Heart left ventricle (tissue), 16 donors: ENCODE measurements around the gene DR1. TPM values are rescaled to one million over a fixed set of nuclear protein-coding genes. Genes with fewer than 3 reads are reported as not detected.

Source experiments
- ATAC-seq, 4 donors: fragments of 200-7000 bp; cut with Tn5 transposase; one replicate each; pipeline ENCODE4 v1.9.1; 2020 to 2022; ENCODE audit warnings: moderate library complexity in 4 of 4, mild to moderate bottlenecking in 3 of 4, moderate number of reproducible peaks in 1 of 4
- DNase-seq, 5 donors: peaks; one replicate each; pipeline ENCODE4 v3.0.0-alpha.2; 2020
- H3K27ac ChIP-seq, 12 donors: fragments of 200-600 bp; sonication (generic) in 4 of 12; one replicate each; pipeline versions ENCODE4 v1.5.0 to v1.8.0; 2016 to 2022; ENCODE audit warnings: mild to moderate bottlenecking in 2 of 12
- H3K27me3 ChIP-seq, 9 donors: fragments of 200-600 bp; sonication (generic) in 2 of 9; one replicate each; pipeline versions ENCODE4 v1.5.1 to v1.8.0; 2016 to 2022; ENCODE audit warnings: mild to moderate bottlenecking in 3 of 9
- H3K36me3 ChIP-seq, 9 donors: fragments of 200-600 bp; sonication (generic) in 2 of 9; one replicate each; pipeline versions ENCODE4 v1.5.0 to v1.8.0; 2018 to 2022; ENCODE audit warnings: mild to moderate bottlenecking in 2 of 9
- H3K4me1 ChIP-seq, 12 donors: fragments of 200-600 bp; sonication (generic) in 4 of 12; one replicate each; pipeline versions ENCODE4 v1.5.0 to v1.8.0; 2016 to 2022; ENCODE audit warnings: mild to moderate bottlenecking in 3 of 12
- H3K4me3 ChIP-seq, 12 donors: fragments of 200-600 bp; sonication (generic) in 4 of 12; one replicate each; pipeline versions ENCODE4 v1.5.0 to v1.8.0; 2017 to 2022; ENCODE audit warnings: mild to moderate bottlenecking in 9 of 12, moderate library complexity in 4 of 12
- H3K9me3 ChIP-seq, 12 donors: fragments of 200-600 bp; sonication (generic) in 4 of 12; one replicate each; pipeline versions ENCODE4 v1.5.0 to v1.8.0; 2016 to 2022; ENCODE audit warnings: mild to moderate bottlenecking in 1 of 12
- POLR2A ChIP-seq, 2 donors: fragments of 450-650 bp; IDR thresholded peaks; one replicate each; pipeline ENCODE4 v1.6.1; 2017; ENCODE audit warnings: antibody characterized with exemption in 2 of 2, mild to moderate bottlenecking in 2 of 2, moderate library complexity in 2 of 2
- WGBS, 4 donors: extraction: QIAGEN DNeasy Blood & Tissue Kit in 2 of 4; methylation state at CpG; one replicate each; pipeline versions ENCODE4 v1.1.5 to v1.1.7; 2013 to 2018; 5-methylcytosine and 5-hydroxymethylcytosine counted together
- intact Hi-C, 10 donors: fragments of 100-400 bp; cut with DNase I; formaldehyde crosslinking; loops; one replicate each; pipeline versions ENCODE4 v1.11.1 to v1.14.2; 2022
- polyA plus RNA-seq, 2 donors: library from polyadenylated mRNA; stranded (reverse); fragments of 200-250 nt; gene quantifications; one replicate each; pipeline ENCODE4 v1.2.3, GENCODE V29; 2013
- total RNA-seq, 9 donors: library from RNA; depleted of rRNA in 2 of 9; stranded (reverse); fragments of >200 nt in 2 of 9; fragmentation: NEBNext Ultra II Directional in 3 of 9; extraction: Animal tissue kit (Norgen Biotek cat#: 25700) in 3 of 9; gene quantifications; one replicate each; pipeline versions ENCODE4 v1.1.0 to v1.2.4, GENCODE V29; 2016 to 2023
- TF ChIP-seq, protein P1 (sequence below), 12 donors: fragments of 200-600 bp; sonication (generic) in 4 of 12; IDR thresholded peaks; one replicate each; pipeline versions ENCODE4 v1.5.0 to v1.8.0; 2018 to 2022; ENCODE audit warnings: antibody characterized with exemption in 12 of 12, mild to moderate bottlenecking in 5 of 12
- donor health status: ischemic (EF 13 %, LVEDD 7.1; RV severe dilation, severe dysfunction).
- donor health status: healthy with polysubstance abuse.
- donor health status: DM: no; HTN: yes; CAD: no.
- donor health status: DM: no; HTN: no; CAD: no.
- donor health status: ischemic (EF 25% LVEDD 6.9; RV normal size, moderate dysfunction).
- donor health status: ischemic (EF 25% LVEDD 5.7; RV mildly dilated, moderate dysfunction).
- donor health status: healthy.
- donor health status: DM: yes; HTN: yes; CAD: no.
- donor health status: ischemic (EF 35%, LVEDD 5.7; RV mildly dilated, moderate dysfunction).
- donor health status: nonischemic (EF 11% LVEDD 7.7; RV severe dilation, severe dysfunction).
- donor health status: DM: yes; HTN: yes; CAD: no.
- donor health status: PGD.
- donor health status: ischemic (EF 29% LVEDD 5.4; RV normal size, mild dysfunction).
- donor health status: nonischemic (EF 23%, LVEDD 6.1; RV moderate dilation, normal function).

The DR1 gene
- total and polyA plus RNA-seq, 11 donors, result 4.6 to 45.1 (median 33.4) TPM

DNA sequence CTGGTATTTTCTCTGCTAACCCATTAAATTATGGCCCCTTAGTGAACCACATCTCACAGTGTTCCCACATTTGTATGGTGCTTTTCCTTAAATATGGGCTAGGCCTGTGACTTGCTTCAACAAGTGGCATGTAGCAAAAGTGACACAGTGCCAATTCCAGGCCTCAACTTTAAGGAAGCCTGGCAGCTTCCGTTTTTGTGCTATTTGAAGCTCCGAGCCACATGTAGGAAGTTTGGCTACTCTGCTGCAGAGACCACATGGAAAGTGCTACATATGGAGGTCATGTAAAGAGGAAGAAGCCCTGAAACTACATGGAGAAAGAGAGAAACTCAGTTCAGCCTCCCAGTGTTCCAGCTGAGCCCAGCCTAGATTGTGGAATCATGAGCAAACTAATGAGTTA lies 28.5 kb upstream of the DR1 start:
- WGBS, 4 donors, result 47 to 60% (median 50%) methylated on average over 2 of the region's 2 CpGs
- no peaks in the 10 kb centered on the region for H3K27me3 ChIP-seq
- intact Hi-C loops, result no loop called here
- no peak for TF ChIP-seq POLR2A (IDR thresholded peaks at IDR 0.05)
- TF ChIP-seq, protein P1, sequence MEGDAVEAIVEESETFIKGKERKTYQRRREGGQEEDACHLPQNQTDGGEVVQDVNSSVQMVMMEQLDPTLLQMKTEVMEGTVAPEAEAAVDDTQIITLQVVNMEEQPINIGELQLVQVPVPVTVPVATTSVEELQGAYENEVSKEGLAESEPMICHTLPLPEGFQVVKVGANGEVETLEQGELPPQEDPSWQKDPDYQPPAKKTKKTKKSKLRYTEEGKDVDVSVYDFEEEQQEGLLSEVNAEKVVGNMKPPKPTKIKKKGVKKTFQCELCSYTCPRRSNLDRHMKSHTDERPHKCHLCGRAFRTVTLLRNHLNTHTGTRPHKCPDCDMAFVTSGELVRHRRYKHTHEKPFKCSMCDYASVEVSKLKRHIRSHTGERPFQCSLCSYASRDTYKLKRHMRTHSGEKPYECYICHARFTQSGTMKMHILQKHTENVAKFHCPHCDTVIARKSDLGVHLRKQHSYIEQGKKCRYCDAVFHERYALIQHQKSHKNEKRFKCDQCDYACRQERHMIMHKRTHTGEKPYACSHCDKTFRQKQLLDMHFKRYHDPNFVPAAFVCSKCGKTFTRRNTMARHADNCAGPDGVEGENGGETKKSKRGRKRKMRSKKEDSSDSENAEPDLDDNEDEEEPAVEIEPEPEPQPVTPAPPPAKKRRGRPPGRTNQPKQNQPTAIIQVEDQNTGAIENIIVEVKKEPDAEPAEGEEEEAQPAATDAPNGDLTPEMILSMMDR (IDR thresholded peaks at IDR 0.05), result no peak
- H3K27ac ChIP-seq, result peak overlapping the region in 1 of 12 donors; percentile 28
- no peak overlapping the region for H3K4me3 ChIP-seq
- H3K36me3 ChIP-seq, result no peaks in the 10 kb centered on the region
- peaks cover 0 to 3% (median 0%) of the 10 kb centered on the region in 12 donors for H3K4me1 ChIP-seq
- no peaks in the 10 kb centered on the region for H3K9me3 ChIP-seq
- DNase-seq (peak in 4 of 5 donors; percentile 27 to 49 (median 28)), ATAC-seq (peak in 3 of 4 donors; percentile 41 to 71 (median 63))

DNA sequence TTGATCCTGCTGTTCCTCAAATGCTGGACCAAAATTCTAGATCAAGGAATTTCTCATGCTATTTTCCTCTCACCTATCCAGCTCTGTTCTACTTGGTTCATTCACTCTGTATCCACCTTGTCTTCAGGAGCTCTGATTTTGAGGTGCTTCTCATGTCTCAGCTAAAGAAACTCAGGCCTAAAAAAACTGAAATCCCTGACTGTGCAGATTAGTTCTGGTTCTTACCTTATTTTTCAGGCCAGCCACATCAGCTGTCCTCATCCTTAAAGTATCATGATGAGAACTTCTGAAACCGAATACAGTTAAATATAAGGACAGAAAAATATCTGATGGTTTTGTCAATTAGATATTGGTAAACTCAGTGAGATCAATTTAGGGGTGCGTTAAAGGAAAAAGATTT lies 27.8 kb upstream of the DR1 start:
- ATAC-seq, result no peak
- 95 to 98% (median 97%) methylated on average over 2 of the region's 2 CpGs for WGBS, 4 donors

GRCh38 chr1:93321720-93322119 lies 24.0 kb upstream of the DR1 start:
- WGBS, 4 donors, result 92 to 100% (median 99%) methylated on average over 1 of the region's 1 CpG

More for the DNA sequence above, 27.8 kb upstream of the DR1 start:
- TF ChIP-seq, protein P1 (IDR thresholded peaks at IDR 0.05), result no peak
- Histone ChIP-seq H3K4me3 (no peak overlapping the region), H3K4me1 (peaks cover 0 to 3% (median 0%) of the 10 kb centered on the region in 12 donors), H3K9me3 (no peaks in the 10 kb centered on the region), H3K36me3 (no peaks in the 10 kb centered on the region), H3K27me3 (no peaks in the 10 kb centered on the region), H3K27ac (no peak overlapping the region)
- intact Hi-C loops, result no loop called here
- DNase-seq, result no peak

GRCh38 chr1:93322349-93322748 lies 23.4 kb upstream of the DR1 start:
- H3K4me3 ChIP-seq, result no peak overlapping the region
- DNase-seq, result no peak
- no peaks in the 10 kb centered on the region for H3K9me3 ChIP-seq
- TF ChIP-seq POLR2A (IDR thresholded peaks at IDR 0.05), result no peak
- TF ChIP-seq, protein P1 (IDR thresholded peaks at IDR 0.05), result no peak
- H3K4me1 ChIP-seq, result no peaks in the 10 kb centered on the region
- H3K27me3 ChIP-seq, result no peaks in the 10 kb centered on the region
- intact Hi-C loops, result no loop called here
- WGBS, 4 donors, result 95 to 100% (median 96%) methylated on average over 3 of the region's 3 CpGs
- ATAC-seq, result no peak
- H3K36me3 ChIP-seq, result no peaks in the 10 kb centered on the region
- no peak overlapping the region for H3K27ac ChIP-seq

More at GRCh38 chr1:93321720-93322119, 24.0 kb upstream of the DR1 start:
- Histone ChIP-seq H3K9me3 (no peaks in the 10 kb centered on the region), H3K36me3 (no peaks in the 10 kb centered on the region), H3K27ac (no peak overlapping the region), H3K4me3 (no peak overlapping the region), H3K27me3 (no peaks in the 10 kb centered on the region), H3K4me1 (peaks cover 0 to 3% (median 0%) of the 10 kb centered on the region in 12 donors)
- DNase-seq (no peak), ATAC-seq (no peak)
- intact Hi-C loops, result no loop called here
- no peak for TF ChIP-seq POLR2A (IDR thresholded peaks at IDR 0.05)
- TF ChIP-seq, protein P1 (IDR thresholded peaks at IDR 0.05), result no peak
